Amniotic epithelial cell (primary cell): ENCODE measurements around the gene ID2.
"Not testable (repeated sequence)": the region's sequence is repeated elsewhere in the genome, so short reads cannot be mapped to it uniquely, and the experiment has no call there.

ENCODE experiments used
- DNase-seq: peaks from one replicate; pipeline ENCODE4 v3.0.0-alpha.2; 2010; ENCODE audit warnings: low read depth

The ID2 gene

GRCh38 chr2:8685697-8686358 is 4.0 kb downstream of the ID2 start:
- DNase-seq, result no peak

- no peak for DNase-seq
Measured at GRCh38 chr2:8691859-8692437, 10.1 kb downstream of the ID2 start.

DNA sequence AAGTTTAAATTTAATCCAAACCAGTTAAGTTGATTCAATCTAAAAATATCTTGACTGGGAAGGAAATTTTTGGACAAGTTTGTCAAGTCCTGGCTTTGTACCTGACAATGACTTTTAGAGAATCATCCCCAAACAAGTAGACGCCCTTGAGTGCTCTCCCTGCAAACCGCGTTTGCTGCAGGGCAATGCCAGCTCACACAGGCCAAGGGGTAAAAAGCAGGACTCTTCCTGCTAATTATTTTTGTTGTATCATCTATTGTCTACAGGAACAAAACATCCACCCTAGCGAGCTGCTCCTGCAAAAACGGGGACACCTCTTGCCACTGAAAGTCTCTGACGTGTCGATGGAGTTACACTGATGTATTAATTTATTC is 10.9 kb downstream of the ID2 start:
- no peak for DNase-seq

DNA sequence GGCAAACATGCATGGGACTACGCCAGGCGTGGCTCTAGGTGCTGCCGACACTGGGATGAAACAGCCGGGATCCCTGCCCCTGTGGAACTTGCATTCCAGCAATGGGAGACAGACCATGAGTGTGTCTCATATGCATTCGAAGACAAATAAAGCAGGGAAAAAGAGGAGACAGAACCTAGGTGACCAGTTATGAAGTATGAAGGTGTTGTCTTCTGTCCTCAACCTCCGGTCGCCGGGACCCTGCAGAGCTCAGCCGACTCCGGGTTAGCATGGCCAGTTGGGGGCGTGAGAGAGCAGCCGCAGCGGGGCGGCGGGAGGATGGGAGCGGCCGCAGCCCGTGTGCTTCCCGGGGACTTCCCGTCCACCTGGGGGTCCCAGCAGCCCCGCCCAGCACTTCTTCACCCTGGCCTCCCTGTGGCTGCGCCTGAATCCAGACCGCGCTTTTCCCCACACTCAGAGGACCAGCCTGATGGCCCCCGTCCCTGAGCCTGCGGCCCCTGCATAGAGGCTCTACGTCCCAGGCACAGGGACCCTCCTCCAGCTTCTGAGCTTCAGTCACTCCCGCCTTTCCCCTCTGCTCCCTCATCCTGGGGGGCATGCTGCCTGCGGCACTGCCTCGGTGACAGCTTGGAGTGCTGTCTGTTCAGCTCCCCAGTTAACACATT is 11.4 kb downstream of the ID2 start:
- no peak for DNase-seq

DNA sequence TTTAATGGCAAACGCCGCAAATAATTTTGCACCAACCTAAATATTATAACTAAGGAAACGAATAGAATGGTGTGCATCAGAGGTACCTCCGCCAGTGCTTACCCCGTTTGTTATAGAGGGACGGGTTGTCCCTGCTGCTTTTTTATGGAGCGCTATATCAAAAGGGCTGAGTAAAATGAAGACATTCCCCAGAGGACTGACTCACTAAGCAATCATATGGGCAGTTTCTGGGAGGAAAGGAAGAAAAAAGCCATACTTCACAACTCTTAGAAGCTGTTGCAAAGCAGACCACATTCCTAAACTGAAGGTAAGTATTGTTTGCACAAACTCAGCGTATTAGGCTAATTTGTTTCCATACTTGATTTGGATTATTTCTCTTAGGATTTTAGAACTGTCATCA is 12.9 kb downstream of the ID2 start:
- DNase-seq, result peak; percentile 72

DNA sequence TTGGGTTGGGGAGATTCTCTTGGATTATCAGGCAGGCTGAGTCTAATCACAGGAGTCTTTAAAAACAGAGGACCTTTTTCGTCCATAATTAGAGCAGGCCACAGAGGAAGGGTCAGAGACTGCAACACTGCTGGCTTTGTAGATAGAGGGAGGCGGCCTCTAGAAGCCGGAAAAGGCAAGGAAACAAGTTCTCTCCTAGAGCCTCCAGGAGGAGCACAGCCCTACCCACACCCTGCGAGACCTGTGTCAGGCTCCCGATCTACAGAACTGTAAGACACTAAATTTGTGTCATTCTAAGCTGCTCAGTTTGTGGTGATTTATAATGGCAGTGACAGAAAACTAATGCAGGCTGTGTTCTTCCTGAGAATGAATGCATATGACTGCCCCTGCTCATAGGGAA is 15.3 kb downstream of the ID2 start:
- no peak for DNase-seq

DNA sequence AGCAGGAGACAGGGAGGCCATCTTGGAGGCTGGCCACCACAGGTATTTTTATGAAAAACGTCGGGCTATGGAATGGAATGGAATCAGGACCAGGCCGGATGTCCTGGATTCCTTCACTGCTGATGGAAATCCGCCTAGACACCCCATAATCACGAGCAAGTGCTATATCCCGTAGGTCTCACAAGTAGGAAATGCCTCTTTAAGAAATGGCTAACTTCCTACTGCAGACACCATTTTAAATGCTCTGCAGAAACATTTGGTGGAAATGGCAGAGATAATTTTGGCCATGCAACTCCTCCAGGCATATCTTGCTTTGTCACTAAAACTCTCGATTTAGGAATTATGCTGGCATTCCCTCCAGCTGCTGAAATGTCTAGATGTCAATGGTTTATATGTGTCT is 18.0 kb downstream of the ID2 start:
- no peak for DNase-seq

GRCh38 chr2:8701681-8702379 is 20.0 kb downstream of the ID2 start:
- DNase-seq, result no peak

GRCh38 chr2:8704906-8705305 is 23.1 kb downstream of the ID2 start:
- DNase-seq, result peak; percentile 34

- DNase-seq, result no peak
Measured at GRCh38 chr2:8709611-8710010, 27.8 kb downstream of the ID2 start.

GRCh38 chr2:8710951-8711350 is 29.1 kb downstream of the ID2 start:
- no peak for DNase-seq

- DNase-seq, result no peak
Measured at GRCh38 chr2:8714283-8714682, 32.4 kb downstream of the ID2 start.

- no peak for DNase-seq
Measured at GRCh38 chr2:8714971-8715370, 33.1 kb downstream of the ID2 start.

DNA sequence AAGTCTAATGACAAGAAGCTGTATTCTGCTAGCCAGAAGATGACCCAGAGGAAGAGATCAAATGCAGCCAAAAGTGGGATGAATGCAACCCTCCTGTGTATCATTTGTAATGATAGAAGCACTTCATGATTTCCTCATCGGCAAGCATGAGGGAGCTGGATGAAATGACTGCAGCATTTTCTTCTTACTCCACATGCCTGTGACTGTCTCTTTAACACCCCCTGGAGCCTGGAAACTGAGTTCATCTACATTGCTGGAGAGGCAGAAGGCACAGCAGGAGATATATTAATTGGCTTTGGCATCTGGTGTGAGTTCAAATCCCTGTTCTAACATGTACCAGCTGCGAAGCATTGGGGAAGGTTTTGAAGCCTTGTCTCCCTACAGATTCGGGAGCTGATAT is 37.7 kb downstream of the ID2 start:
- DNase-seq, result peak; percentile 24

GRCh38 chr2:8720741-8721140 is 38.9 kb downstream of the ID2 start:
- DNase-seq, result no peak

DNA sequence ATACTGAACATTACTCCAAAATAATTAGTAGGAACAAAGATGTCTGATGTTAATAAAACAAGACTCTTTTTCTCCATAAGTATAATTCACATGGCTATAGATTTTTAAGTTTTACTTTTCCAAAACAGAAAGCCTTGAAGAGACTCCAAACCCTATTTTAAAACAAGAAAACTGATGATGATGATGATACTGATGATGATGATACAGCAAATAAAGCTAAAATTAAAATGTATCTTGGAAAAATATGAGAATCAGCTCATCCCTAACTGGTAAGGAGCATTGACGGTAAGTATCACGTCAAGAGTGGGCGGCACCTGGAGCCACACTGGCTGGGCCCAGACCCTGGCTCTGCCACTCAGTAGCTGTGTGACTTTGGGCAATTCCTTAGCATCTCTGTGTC is 39.6 kb downstream of the ID2 start:
- DNase-seq, result no peak

DNA sequence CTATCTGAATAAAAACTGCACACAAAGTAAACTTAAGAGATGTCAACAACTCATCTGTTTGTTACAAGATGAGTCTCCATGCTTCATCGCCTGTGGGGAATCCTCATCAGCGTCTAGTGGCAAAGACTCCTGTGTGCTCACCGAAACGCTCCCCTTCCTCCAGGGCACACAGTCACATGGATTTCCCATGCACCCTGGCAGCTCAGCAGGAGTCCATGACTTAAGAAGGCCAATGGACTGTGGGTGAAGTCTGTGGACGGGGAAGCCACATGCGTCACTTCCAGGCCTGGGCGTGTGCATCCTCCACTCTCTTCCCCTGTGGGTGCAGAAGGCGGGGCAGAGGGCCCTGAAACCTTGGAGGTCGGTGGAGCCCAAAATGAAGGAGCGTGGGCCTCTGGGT is 41.1 kb downstream of the ID2 start:
- DNase-seq, result no peak

DNA sequence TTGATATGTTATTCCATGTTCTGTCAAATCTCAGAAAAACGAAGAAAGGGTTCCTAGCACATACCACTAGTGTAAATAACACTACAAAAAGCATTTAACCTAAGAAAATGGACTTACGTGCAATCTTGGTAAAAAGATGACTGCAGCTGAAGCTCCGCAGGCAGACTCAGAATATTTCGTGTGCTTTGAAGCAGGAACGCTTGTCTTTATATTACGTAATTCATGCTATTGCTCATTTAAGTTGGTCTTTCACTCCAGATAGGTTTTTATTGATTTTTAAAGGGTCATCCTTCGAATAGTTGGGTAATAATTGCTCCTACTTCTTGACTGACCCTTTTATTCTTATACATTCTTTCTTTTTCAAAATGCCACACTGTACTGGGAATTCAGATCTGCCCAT is 44.0 kb downstream of the ID2 start:
- DNase-seq, result no peak

DNA sequence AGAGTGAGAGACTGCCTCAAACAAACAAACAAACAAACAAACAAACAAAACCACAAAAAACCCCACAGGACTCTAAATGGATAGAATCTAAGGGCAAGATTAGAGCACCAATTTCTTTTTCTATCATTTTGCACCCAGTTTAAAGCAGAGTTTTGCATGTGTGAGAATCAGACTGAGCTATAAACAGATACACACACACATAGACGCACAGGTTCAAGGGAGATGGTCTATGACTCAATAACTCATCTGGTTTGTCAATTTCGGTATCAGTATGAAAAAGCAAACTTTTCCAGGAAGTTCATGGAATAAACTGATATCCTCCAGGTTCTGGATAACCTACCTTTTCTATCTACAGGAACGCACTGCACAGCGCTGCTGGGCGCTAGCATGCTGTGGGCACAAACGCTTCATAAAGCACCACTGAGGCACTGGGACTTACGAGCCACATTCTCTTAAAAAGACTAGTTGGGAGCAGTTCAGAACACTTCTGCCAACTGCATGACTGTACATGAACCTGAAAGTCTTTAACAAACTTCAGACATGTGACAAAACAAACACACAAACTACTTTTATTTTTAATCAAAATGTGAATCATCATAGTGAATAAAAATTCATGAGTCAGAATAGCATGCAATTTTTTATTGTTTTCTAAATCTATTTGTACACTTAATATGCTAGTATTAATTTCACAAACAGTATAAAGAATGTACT is 46.6 kb downstream of the ID2 start:
- no peak for DNase-seq

GRCh38 chr2:8729101-8729500 is 47.2 kb downstream of the ID2 start:
- DNase-seq, result not testable (repeated sequence)

DNA sequence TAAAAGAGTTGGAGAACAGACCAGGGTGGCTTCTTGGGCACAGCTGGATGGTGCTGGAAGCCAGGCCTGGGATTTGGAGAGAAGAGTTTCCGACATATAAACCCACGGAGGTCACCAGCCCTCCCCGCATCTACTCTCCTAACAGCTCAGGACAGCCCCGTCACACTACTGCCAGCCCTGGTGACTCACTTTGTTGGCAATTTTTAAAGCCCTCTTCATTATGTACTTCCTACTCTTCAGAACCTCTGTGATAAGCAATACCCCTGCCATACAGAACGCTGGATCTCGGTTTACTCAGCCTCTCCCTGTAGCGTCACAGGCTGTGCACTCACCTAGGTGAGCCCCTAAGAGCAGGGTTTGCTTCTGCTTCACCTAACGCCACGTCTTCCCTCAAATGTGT is 48.1 kb downstream of the ID2 start:
- DNase-seq, result no peak

DNA sequence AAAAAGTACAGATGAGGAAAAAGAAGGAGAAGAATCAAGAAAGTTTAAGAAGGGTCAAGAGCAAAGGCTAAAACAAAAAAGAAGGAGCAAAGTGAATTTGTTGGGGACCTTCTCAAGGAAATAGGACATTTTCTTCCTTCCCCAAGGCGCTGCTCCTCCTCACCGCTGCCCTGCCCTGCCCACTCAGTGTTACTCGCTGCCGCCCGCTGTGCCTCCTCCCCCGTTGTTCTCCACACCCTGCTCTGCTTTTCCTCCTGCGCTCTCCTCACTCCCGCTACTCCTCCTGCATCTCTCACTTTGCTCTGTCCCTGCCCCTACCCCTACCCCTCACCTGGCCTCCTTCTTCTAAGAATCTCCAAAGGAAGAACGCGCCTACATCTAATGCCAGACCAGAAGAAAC is 50.7 kb downstream of the ID2 start:
- no peak for DNase-seq
